ENCODE results near the gene LMAN2. TPM values are rescaled to one million over a fixed set of nuclear protein-coding genes. Genes with fewer than 3 reads are reported as not detected.

LMAN2 gene
- total and polyA plus RNA-seq, 2 experiments from 2014 or later: 153 to 227 TPM

GRCh38 chr5:177364159-177364962 lies 12.9 kb upstream of the LMAN2 start:
- Histone ChIP-seq H3K27ac (ENCODE audit: low read depth) (no peak overlapping the region), H3K79me2 (replicated peaks; ENCODE audit: insufficient read depth) (no peaks in the 10 kb centered on the region), H3K27me3 (ENCODE audit: insufficient read depth) (peaks cover 20% of the 10 kb centered on the region), H3K4me2 (peak overlapping the region; percentile 88; the same call in 1 of the 2 replicates), H3F3A (replicated peaks; ENCODE audit: low read depth) (peaks cover 23% of the 10 kb centered on the region; the same call in 1 of the 2 replicates), H3K9me2 (ENCODE audit: insufficient read depth) (no peaks in the 10 kb centered on the region), H2AFZ (no peak overlapping the region), H3K4me1 (ENCODE audit: insufficient read depth) (peaks cover 46% of the 10 kb centered on the region), H3K36me3 (ENCODE audit: insufficient read depth) (no peaks in the 10 kb centered on the region), H3K4me3 (no peak overlapping the region), H4K20me1 (replicated peaks; ENCODE audit: insufficient read depth) (no peaks in the 10 kb centered on the region)
- Mint-ChIP-seq H3K27me3 (ENCODE audit: insufficient read depth, low read depth, poor library complexity) (peaks cover 33% of the 10 kb centered on the region), H3K4me3 (0 out of 3 replicates have a peak overlapping the region, but pooled peaks have one; percentile 32), H3K4me1 (peaks cover 45% of the 10 kb centered on the region), H3K9me3 (no peaks in the 10 kb centered on the region; the same call in 2 of the 3 replicates), H3K36me3 (ENCODE audit: low read depth) (peaks cover 11% of the 10 kb centered on the region), H3K27ac (no peak overlapping the region)
- TF ChIP-seq EZH2phosphoT487 (IDR thresholded peaks at IDR 0.05; ENCODE audit: unreplicated experiment) (no peak), NANOG (IDR thresholded peaks at IDR 0.05; ENCODE audit: borderline replicate concordance) (no peak), JUNB (IDR thresholded peaks at IDR 0.05; ENCODE audit: unreplicated experiment) (no peak), STAT1 (IDR thresholded peaks at IDR 0.05; ENCODE audit: unreplicated experiment) (no peak), ZNF331 (CRISPR knock-in tag; IDR thresholded peaks at IDR 0.05; ENCODE audit: low read depth) (no peak), EZH2 (IDR thresholded peaks at IDR 0.05; ENCODE audit: low read depth, unreplicated experiment) (no peak), CREB1 (CRISPR knock-in tag; IDR thresholded peaks at IDR 0.05; ENCODE audit: low read depth) (no peak)
- DNase-seq (ENCODE audit: low spot score) (peak; percentile 13), ATAC-seq (no peak)

GRCh38 chr5:177363565-177363964 lies 12.1 kb upstream of the LMAN2 start:
- Histone ChIP-seq H3K27ac (ENCODE audit: low read depth) (no peak overlapping the region), H3K36me3 (ENCODE audit: insufficient read depth) (no peaks in the 10 kb centered on the region), H3K27me3 (ENCODE audit: insufficient read depth) (peaks cover 18% of the 10 kb centered on the region), H2AFZ (peak overlapping the region; percentile 95; the same call in 1 of the 2 replicates), H3K4me2 (peak overlapping the region; percentile 88), H3K79me2 (replicated peaks; ENCODE audit: insufficient read depth) (no peaks in the 10 kb centered on the region), H4K20me1 (replicated peaks; ENCODE audit: insufficient read depth) (no peaks in the 10 kb centered on the region), H3F3A (replicated peaks; ENCODE audit: low read depth) (peaks cover 23% of the 10 kb centered on the region; the same call in 1 of the 2 replicates), H3K4me3 (peak overlapping the region; percentile 71), H3K9me2 (ENCODE audit: insufficient read depth) (no peaks in the 10 kb centered on the region), H3K4me1 (ENCODE audit: insufficient read depth) (peaks cover 41% of the 10 kb centered on the region)
- DNase-seq (ENCODE audit: low spot score) (no peak), ATAC-seq (no peak)
- H3K27ac Mint-ChIP-seq: no peak overlapping the region
- H3K9me3 Mint-ChIP-seq: no peaks in the 10 kb centered on the region; the same call in 2 of the 3 replicates
- H3K4me3 Mint-ChIP-seq: peak overlapping the region; percentile 76
- TF ChIP-seq REST (IDR thresholded peaks at IDR 0.05; ENCODE audit: unreplicated experiment) (no peak), EZH2 (IDR thresholded peaks at IDR 0.05; ENCODE audit: low read depth, unreplicated experiment) (no peak), JUNB (IDR thresholded peaks at IDR 0.05; ENCODE audit: unreplicated experiment) (no peak), ZNF331 (CRISPR knock-in tag; IDR thresholded peaks at IDR 0.05; ENCODE audit: low read depth) (no peak), STAT1 (IDR thresholded peaks at IDR 0.05; ENCODE audit: unreplicated experiment) (no peak), ZNF114 (CRISPR knock-in tag; IDR thresholded peaks at IDR 0.05) (no peak)
- peaks cover 37% of the 10 kb centered on the region for H3K4me1 Mint-ChIP-seq
- peaks cover 26% of the 10 kb centered on the region for H3K27me3 Mint-ChIP-seq (ENCODE audit: insufficient read depth, low read depth, poor library complexity)
- H3K36me3 Mint-ChIP-seq (ENCODE audit: low read depth): peaks cover 4% of the 10 kb centered on the region; the same call in 2 of the 3 replicates

Measured in GM23338 (cell line).